ENCODE results near the gene MAP7D1. TPM values are rescaled to one million over a fixed set of nuclear protein-coding genes. Genes with fewer than 3 reads are reported as not detected.
A peak's percentile ranks its signal among the peaks of the same experiment; 100 is the strongest.

The MAP7D1 gene
- total and polyA plus RNA-seq, 2 of the 13 experiments (the other 11 are each of a cell fraction or from before 2014, with no cell fraction given) = 5.6 to 7.2 TPM

DNA sequence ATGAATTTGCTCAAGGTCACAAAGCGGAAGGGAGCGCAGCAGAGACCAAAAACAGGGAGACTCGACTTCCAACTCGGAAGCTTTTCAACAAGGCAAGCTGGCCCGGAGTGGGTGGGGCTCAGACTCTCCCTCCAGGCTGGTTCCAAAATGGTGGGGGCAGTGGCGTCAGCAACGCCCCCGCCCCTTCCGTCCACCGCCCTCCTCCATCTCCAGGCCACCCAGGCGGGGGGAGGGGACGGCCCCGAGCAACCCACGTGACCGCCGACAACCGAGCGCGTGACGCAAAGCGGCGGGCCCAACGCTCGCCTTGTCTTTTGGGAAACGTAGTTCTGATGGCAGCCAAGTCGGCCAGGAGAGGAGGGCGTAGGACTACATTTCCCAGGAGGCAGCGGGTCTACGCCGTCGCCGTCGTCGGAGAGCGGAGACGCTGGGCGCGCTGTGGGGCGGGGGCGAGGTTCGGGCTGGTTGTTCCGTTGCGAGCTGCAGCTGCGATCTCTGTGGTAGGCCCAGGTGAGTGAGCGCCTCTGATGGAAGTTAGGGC is 68.1 kb downstream of the MAP7D1 start, which contains the start of gene THRAP3 (continued):
- TF ChIP-seq, protein P1, sequence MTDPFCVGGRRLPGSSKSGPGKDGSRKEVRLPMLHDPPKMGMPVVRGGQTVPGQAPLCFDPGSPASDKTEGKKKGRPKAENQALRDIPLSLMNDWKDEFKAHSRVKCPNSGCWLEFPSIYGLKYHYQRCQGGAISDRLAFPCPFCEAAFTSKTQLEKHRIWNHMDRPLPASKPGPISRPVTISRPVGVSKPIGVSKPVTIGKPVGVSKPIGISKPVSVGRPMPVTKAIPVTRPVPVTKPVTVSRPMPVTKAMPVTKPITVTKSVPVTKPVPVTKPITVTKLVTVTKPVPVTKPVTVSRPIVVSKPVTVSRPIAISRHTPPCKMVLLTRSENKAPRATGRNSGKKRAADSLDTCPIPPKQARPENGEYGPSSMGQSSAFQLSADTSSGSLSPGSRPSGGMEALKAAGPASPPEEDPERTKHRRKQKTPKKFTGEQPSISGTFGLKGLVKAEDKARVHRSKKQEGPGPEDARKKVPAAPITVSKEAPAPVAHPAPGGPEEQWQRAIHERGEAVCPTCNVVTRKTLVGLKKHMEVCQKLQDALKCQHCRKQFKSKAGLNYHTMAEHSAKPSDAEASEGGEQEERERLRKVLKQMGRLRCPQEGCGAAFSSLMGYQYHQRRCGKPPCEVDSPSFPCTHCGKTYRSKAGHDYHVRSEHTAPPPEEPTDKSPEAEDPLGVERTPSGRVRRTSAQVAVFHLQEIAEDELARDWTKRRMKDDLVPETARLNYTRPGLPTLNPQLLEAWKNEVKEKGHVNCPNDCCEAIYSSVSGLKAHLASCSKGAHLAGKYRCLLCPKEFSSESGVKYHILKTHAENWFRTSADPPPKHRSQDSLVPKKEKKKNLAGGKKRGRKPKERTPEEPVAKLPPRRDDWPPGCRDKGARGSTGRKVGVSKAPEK (CRISPR knock-in tag; IDR thresholded peaks at IDR 0.05; ENCODE audit: borderline replicate concordance) = 0 out of 2 replicates have a peak, but pooled peaks have one; percentile 5
- TF ChIP-seq HNRNPLL (IDR thresholded peaks at IDR 0.05; ENCODE audit: low read depth, low read length, poor library complexity, severe bottlenecking) (peak; percentile 91), HOXD1 (CRISPR knock-in tag; IDR thresholded peaks at IDR 0.05) (no peak)
- TF ChIP-seq, protein P2, sequence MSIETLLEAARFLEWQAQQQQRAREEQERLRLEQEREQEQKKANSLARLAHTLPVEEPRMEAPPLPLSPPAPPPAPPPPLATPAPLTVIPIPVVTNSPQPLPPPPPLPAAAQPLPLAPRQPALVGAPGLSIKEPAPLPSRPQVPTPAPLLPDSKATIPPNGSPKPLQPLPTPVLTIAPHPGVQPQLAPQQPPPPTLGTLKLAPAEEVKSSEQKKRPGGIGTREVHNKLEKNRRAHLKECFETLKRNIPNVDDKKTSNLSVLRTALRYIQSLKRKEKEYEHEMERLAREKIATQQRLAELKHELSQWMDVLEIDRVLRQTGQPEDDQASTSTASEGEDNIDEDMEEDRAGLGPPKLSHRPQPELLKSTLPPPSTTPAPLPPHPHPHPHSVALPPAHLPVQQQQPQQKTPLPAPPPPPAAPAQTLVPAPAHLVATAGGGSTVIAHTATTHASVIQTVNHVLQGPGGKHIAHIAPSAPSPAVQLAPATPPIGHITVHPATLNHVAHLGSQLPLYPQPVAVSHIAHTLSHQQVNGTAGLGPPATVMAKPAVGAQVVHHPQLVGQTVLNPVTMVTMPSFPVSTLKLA (IDR thresholded peaks at IDR 0.05) = peak; percentile 92

DNA sequence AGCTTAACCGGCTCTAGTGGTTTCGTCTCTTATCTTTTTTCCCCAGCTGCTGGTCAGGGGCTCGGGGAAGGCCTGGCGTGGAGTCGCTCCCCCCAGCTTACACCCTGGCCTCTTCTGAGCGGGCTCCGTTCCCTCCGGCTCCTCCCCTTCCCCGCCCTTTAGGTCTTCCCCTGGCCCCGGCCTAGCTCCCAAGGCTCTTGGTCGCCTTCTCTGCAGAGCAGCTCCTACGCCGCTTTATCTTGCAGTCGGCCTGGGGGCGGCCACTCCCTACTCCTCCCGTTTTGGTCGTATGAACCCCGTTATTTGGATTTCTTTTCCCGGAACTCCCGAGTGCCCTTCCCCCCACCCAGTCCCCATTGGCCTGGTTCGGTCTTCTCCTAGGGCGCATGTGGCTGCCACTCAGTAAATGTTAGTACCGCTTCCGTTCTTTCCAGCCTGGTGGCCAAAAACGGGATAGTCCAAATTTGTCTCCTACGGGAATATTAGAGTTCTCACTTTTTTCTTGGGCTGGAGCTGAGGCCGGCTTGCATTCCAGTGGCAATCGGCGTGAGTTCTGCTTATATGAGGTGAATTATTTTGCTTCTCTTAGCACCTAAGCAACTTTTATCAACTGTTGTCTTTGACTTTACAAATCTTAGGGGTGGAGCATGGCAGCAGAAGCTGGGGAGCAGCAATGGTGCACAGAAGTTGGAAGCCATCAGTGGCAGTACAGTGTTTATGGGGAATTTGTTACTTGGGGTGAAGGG is 68.8 kb downstream of the MAP7D1 start:
- H3K27me3 ChIP-seq (ENCODE audit: control insufficient read depth in 1 of 2, insufficient read depth in 2 of 2, low read length in 2 of 2) = no peaks in the 10 kb centered on the region; a peak in 1 of 5 replicates
- H3K79me2 ChIP-seq (ENCODE audit: insufficient read depth, low read length) = peaks cover 52% of the 10 kb centered on the region
- H3K9ac ChIP-seq (ENCODE audit: insufficient read depth, low read depth, low read length) = peak overlapping the region; percentile 95
- peaks cover 7 to 14% of the 10 kb centered on the region in 2 experiments; a peak in 3 of 5 replicates for H3K36me3 ChIP-seq (replicated peaks in 1 of 2; ENCODE audit: control insufficient read depth in 1 of 2, insufficient read depth in 2 of 2, low read length in 2 of 2)
- intact Hi-C loops (cut with micrococcal nuclease; ENCODE audit: unreplicated experiment) (loop anchor here (1.0 to 10.0 kb wide), 4 partner anchors 16 to 70 kb away; partner anchors contain the start of gene MAP7D1), in situ Hi-C loops (cut with HindIII; ENCODE audit: extremely low pct_ligation_motif_present, low pct_unique_long_range_greater_than_20kb) (no loop called here)
- no peaks in the 10 kb centered on the region for H3K9me3 ChIP-seq (ENCODE audit: low read length)
- H3K4me3 ChIP-seq (replicated peaks in 1 of 3; ENCODE audit: insufficient read depth in 1 of 3, low read depth in 2 of 3, low read length in 3 of 3) = peak overlapping the region; percentile 86 to 100 (median 89)
- H3K4me2 ChIP-seq (ENCODE audit: low read depth, low read length) = peak overlapping the region; percentile 75
- WGBS (ENCODE audit: low lambda C conversion rate) = 2% methylated on average over 29 of the region's 29 CpGs
- POLR2A ChIA-PET = interaction anchor here (0.8 to 8.2 kb wide), 25 partner anchors 9 to 239 kb away, joined by 3 to 141 read pairs (median 9); partner anchors contain the start of genes EVA1B, MAP7D1, MRPS15 and SH3D21
- H2AFZ ChIP-seq (ENCODE audit: low read length) = no peak overlapping the region
- H4K20me1 ChIP-seq (ENCODE audit: insufficient read depth, low read length) = peaks cover 42% of the 10 kb centered on the region
- DNase-seq (ENCODE audit: low spot score) = peak; percentile 89
- peak; percentile 86 for FAIRE-seq
- peak; percentile 85 for ATAC-seq
- CTCF ChIA-PET (ENCODE audit: low intra/inter-chr PET ratio, low total read pairs) = no interaction called here
- H3K27ac ChIP-seq (ENCODE audit: extremely low read length, insufficient read depth, low read length) = peak overlapping the region; percentile 94
- H3K4me1 ChIP-seq (ENCODE audit: insufficient read depth, low read length) = peaks cover 38% of the 10 kb centered on the region
- TSS peak; percentile 66 for BruUV-seq (replicated peaks)
- TF ChIP-seq, protein P3, sequence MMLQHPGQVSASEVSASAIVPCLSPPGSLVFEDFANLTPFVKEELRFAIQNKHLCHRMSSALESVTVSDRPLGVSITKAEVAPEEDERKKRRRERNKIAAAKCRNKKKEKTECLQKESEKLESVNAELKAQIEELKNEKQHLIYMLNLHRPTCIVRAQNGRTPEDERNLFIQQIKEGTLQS (CRISPR knock-in tag; IDR thresholded peaks at IDR 0.05) = no peak
- 0 out of 2 replicates have a peak, but pooled peaks have one; percentile 35 for TF ChIP-seq ZNF143 (CRISPR knock-in tag; IDR thresholded peaks at IDR 0.05)
- TF ChIP-seq, protein P4, sequence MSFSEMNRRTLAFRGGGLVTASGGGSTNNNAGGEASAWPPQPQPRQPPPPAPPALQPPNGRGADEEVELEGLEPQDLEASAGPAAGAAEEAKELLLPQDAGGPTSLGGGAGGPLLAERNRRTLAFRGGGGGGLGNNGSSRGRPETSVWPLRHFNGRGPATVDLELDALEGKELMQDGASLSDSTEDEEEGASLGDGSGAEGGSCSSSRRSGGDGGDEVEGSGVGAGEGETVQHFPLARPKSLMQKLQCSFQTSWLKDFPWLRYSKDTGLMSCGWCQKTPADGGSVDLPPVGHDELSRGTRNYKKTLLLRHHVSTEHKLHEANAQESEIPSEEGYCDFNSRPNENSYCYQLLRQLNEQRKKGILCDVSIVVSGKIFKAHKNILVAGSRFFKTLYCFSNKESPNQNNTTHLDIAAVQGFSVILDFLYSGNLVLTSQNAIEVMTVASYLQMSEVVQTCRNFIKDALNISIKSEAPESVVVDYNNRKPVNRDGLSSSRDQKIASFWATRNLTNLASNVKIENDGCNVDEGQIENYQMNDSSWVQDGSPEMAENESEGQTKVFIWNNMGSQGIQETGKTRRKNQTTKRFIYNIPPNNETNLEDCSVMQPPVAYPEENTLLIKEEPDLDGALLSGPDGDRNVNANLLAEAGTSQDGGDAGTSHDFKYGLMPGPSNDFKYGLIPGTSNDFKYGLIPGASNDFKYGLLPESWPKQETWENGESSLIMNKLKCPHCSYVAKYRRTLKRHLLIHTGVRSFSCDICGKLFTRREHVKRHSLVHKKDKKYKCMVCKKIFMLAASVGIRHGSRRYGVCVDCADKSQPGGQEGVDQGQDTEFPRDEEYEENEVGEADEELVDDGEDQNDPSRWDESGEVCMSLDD (CRISPR knock-in tag; IDR thresholded peaks at IDR 0.05; ENCODE audit: borderline replicate concordance) = peak; percentile 53; the same call in 1 of the 2 replicates
- peak; percentile 72; the same call in 1 of the 2 replicates for TF ChIP-seq SP5 (CRISPR knock-in tag; IDR thresholded peaks at IDR 0.05; ENCODE audit: borderline replicate concordance, low read depth)
- TF ChIP-seq SP2 (CRISPR knock-in tag; IDR thresholded peaks at IDR 0.05) = peak; percentile 7; the same call in 1 of the 2 replicates
- TF ChIP-seq, protein P5, sequence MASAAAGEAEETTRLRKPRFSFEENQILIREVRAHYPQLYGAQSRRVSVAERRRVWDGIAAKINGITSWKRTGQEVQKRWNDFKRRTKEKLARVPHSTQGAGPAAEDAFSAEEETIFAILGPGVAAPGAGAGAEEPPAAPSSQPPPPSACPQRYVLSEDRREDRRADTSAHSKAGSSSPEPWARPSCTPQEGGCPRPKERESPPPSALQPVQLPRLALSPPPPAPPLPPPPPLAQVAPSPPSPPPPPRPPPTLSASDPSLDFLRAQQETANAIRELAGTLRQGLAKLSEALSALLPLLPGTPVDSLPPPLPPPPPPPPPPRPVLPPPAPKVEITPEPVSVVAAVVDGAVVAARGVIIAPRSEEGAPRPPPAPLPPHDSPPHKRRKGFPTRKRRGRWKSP (CRISPR knock-in tag; IDR thresholded peaks at IDR 0.05) = peak; percentile 42; the same call in 1 of the 2 replicates
- TF ChIP-seq SNAI1 (CRISPR knock-in tag; IDR thresholded peaks at IDR 0.05; ENCODE audit: borderline replicate concordance) = peak; percentile 92
